ENCODE data around the gene MYBPHL.

MYBPHL gene

GRCh38 chr1:109250454-109251276 is 56.1 kb downstream of the MYBPHL start:
- no peak for DNase-seq

GRCh38 chr1:109249654-109250401 is 57.0 kb downstream of the MYBPHL start:
- DNase-seq, result no peak

DNA sequence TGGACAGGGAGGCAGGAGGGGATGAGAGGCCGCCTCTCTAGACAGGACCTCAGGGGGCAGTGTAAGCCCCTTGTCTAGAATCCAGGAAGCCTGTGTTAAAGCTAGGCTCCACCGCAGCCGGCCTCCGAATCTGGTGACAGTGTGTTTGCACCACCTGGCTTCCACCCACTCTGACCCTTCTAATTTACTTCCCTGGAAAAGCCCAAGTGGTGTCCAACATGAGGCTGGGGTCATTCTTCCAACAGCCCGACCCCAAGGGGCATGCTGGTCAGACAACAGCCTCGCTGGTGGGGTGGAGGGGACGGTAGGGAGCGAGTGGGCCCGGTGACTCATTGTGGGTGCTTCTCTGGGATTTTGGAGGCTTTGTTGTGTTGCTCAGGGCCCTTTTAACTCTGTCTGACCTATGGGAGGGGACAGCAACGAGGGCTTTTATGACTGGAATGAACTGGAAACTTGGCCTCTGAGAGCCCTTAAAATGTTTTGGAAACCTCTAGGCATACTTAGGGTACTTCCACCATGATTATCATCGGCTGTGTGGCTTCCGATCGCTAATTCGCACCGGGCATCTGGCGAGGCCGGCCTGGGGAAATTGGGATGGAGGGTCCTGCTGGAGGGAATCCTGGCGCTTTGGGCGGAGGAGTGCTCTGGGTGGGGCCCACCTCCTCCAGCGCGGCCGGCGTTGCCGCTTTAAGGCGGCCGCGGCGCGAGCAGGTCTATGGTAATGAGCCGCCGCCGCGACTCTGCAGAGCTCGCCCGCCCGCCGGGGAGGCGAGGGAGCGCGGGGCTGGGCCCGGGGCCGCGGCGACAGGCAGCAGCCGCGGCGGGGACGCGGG is 57.8 kb downstream of the MYBPHL start, which contains the start of gene CELSR2:
TSS of gene CELSR2 (plus strand) at position 743 of the 833 bp plus-strand sequence. CDS start 541 bp downstream, outside the sequence.
- DNase-seq, result peak; percentile 38 to 71

DNA sequence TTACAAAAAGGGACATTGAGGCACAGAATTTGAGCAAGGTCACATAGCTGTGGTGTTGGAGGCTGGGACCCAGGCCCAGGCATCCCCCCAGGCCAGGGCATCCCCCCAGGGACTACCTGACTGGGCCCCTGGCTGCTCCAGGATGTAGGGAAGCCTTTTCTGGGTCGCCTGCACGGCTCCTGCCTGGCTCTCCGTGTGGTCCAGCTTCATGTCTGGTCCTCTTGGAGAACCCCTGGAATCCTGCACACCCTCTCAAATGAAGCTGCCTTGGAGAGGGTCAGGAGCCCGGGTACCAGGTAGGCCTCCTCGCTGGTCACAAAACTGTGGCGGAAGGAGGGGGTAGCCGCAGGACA is 58.4 kb downstream of the MYBPHL start:
- no peak for DNase-seq

DNA sequence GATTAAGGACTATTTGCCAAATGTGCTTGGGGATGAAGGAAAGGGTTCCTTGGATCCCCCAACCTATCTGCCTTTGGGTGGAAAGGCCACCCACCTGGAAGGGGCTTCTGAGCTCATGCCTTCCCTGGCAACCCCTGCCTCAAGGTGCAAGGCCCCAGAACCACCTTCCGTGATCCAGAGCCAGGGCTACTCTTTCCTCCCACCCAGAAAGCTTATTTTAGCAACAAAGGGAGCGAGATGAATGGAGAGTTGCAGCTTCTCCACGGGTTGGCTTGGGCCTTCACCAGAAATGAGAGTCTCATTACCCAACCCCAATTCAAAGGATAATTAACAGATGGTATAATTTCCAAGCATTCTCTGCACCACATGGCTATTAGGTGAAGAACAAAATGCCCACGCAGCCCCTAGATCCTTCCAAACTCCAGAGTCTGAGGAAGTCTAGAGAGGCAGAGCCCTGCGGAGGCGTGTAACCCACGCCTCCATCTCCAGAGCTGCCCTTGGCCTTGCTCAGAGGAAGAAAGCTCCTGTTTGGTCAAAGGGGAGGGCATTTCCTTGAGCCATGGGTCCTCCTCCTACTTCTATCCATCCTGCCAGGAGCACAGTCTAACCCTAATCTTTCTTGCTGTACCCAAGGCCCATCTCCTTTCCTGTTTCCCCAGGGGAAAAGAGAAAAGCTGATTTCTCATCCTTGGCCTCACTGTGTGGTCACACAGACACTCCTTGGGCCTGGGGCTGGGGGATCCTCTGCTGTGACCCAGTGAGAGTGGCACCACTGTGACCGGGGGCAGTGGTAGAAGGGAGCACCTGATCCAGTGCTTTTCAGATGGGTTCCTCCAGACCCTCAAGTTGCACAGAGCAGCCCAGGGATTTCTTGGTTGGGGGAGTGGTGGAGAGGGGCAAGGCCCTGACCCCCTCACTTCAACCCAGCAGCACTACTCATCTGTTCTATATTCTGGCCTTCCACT is 59.1 kb downstream of the MYBPHL start:
- no peak for DNase-seq

DNA sequence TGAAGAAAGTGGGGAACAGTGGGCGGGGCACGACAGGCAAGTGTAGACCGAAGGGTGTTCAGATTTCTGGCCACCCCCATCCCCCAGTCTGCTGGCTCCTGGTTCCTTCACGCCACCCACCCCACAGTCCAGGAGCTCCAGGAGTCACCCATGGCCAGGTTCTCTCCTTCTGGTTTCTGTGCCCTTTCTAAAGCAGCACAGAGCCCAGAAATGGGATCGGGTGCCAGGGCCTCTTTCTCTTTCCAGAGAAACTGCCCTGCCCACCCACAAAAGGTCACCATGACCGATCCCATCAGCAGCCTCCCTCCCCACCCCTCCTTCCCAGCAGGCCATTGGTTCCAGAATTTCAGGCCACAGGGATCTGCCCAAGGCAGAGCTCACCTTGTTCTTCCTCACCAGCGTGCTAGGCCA is 60.7 kb downstream of the MYBPHL start:
- DNase-seq, result no peak

- no peak for DNase-seq
Measured at GRCh38 chr1:109243860-109244552, 62.8 kb downstream of the MYBPHL start.

DNA sequence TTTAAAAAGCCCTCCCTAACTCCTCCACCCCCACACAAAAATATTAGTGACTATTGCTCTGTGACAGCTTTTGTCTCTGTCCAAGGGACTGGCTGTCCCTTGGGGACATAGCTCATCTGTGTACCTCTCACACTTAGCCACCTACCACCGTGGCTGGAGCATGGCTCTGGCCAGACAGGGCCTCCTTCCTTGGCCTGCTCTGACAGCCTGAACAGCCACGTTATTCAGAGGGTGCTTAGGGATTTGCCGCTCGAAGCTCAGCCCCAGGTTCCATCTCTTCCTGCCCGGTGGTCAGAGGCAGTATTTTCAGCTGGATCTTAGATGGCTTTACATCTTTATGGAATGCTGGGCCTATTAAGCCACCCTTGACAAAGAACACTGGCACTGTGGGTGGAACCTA is 63.6 kb downstream of the MYBPHL start:
- no peak for DNase-seq

DNA sequence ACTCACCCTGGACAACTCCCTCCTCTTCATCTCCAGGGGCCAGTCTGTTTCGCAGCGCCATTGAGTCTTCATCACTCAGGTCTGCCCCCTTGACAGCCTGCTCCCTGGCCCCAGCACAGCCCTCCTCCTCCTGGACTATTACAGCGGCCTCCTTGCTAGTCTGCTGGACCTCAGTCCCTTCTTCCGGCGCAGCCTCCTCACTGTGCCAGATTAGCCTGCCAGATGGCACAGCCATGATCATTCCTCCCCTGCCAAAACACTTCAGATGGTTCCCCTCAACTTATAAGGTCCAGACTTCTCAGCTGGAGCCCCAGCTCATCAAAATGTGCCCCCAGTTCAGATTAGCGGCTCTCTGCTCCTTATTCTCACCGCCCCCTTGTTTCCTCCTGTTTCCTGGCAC is 64.4 kb downstream of the MYBPHL start:
- no peak for DNase-seq

All from CD4-positive, alpha-beta T cell treated with Interferon alpha-2 for 1 hour (primary cell).